ENCODE results near the gene OS9. TPM values are rescaled to one million over a fixed set of nuclear protein-coding genes. Genes with fewer than 3 reads are reported as not detected.

Gene OS9
- total and polyA plus RNA-seq, 2 of the 4 experiments (the other 2 are of a cell fraction), result 159 to 272 TPM

DNA sequence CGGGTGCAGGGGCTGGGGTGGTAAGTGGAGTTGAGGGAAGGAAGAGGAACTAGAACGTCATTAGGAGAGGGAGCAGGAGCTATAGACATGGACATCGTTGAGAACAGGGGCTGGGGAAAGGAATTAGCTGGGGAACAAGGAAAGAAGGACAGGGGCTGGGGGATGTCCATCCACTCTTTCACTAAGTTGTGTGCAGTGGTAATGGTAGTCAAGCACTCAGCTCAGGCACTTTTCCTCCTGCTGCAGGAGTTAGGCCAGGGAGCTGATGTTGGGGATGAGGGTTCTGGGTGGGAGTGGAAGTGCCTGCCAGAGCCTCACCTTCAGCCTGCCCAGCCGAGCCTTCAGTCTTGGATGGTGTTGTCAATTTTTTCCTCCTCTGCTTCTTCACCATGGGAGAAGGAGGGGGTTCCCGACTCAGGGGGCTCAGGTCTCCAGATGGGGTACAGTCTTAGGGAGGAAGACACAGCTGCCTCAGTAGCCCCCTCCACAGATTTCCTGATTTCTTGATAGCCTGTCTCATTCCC is 35.5 kb downstream of the OS9 start:
- Histone ChIP-seq H3K23ac (ENCODE audit: low read depth, low read length) (no peak overlapping the region), H3K4me1 (ENCODE audit: control insufficient read depth, insufficient read depth, low read length) (0 out of 2 replicates have a peak, but pooled peaks cover 4% of the 10 kb centered on the region), H3K79me1 (ENCODE audit: low read depth in 1 of 2, low read length in 2 of 2) (peaks cover 0 to 17% of the 10 kb centered on the region in 2 experiments; a peak in 1 of 4 replicates), H3K27me3 (ENCODE audit: control insufficient read depth, insufficient read depth, low read length) (peaks cover 33% of the 10 kb centered on the region), H2AK9ac (replicated peaks; ENCODE audit: low read depth, low read length, poor library complexity) (no peak overlapping the region), H3K4me2 (ENCODE audit: low read depth, low read length) (no peak overlapping the region), H2BK15ac (ENCODE audit: low read depth, low read length) (no peak overlapping the region), H3K9me1 (ENCODE audit: insufficient read depth, low read length) (0 out of 2 replicates have a peak, but pooled peaks cover 6% of the 10 kb centered on the region), H4K8ac (ENCODE audit: low read depth in 2 of 2, low read length in 2 of 2) (no peak overlapping the region), H2BK120ac (ENCODE audit: low read depth, low read length) (no peak overlapping the region), H3K36me3 (ENCODE audit: control insufficient read depth, insufficient read depth, low read length) (peaks cover 6% of the 10 kb centered on the region; the same call in 1 of the 2 replicates), H2BK20ac (ENCODE audit: low read depth, low read length) (no peak overlapping the region), H3K14ac (replicated peaks; ENCODE audit: low read depth, low read length) (no peak overlapping the region), H3K9me3 (ENCODE audit: control insufficient read depth, insufficient read depth, low read length) (no peaks in the 10 kb centered on the region), H4K91ac (ENCODE audit: insufficient read depth, low read depth, low read length) (no peak overlapping the region), H2AK5ac (ENCODE audit: low read depth, low read length) (no peak overlapping the region), H3K27ac (ENCODE audit: insufficient read depth, low read length) (no peak overlapping the region), H3K4ac (ENCODE audit: low read depth, low read length) (no peak overlapping the region), H4K20me1 (ENCODE audit: insufficient read depth, low read length) (peaks cover 16% of the 10 kb centered on the region; the same call in 1 of the 2 replicates), H3K56ac (ENCODE audit: extremely low read depth, insufficient read depth, low read length) (no peak overlapping the region), H4K5ac (ENCODE audit: low read depth, low read length) (no peak overlapping the region), H3K18ac (ENCODE audit: low read depth, low read length) (no peak overlapping the region), H3K4me3 (ENCODE audit: insufficient read depth, low read depth, low read length) (no peak overlapping the region), H2AFZ (replicated peaks; ENCODE audit: low read length, poor library complexity) (no peak overlapping the region), H3K9ac (ENCODE audit: low read depth, low read length) (no peak overlapping the region), H2BK5ac (ENCODE audit: low read depth, low read length, poor library complexity, severe bottlenecking) (no peak overlapping the region)
- dilution Hi-C loops (cut with HindIII; ENCODE audit: low sequenced_read_pairs, unreplicated experiment) (no loop called here), in situ Hi-C loops (cut with MboI; ENCODE audit: low sequenced_read_pairs) (no loop called here), intact Hi-C loops (cut with micrococcal nuclease) (no loop called here)
- no TSS peak for BruUV-seq (replicated peaks)
- 43% methylated on average over 2 of the region's 5 CpGs; no CpG with 5 or more reads in 1 of the 2 experiments for WGBS, 2 experiments (ENCODE audit: extremely low coverage in 2 of 2, insufficient read length in 1 of 2)
- DNase-seq, result no peak
- POLR2A ChIA-PET (ENCODE audit: unreplicated experiment), result no interaction called here
- TF ChIP-seq USF2 (IDR thresholded peaks at IDR 0.05; ENCODE audit: low read depth, low read length), result no peak
- TF ChIP-seq SMC3 (IDR thresholded peaks at IDR 0.05; ENCODE audit: low read depth, low read length), result no peak
- TF ChIP-seq CEBPB (IDR thresholded peaks at IDR 0.05; ENCODE audit: low read depth, low read length), result no peak
- TF ChIP-seq POLR2A (IDR thresholded peaks at IDR 0.05; ENCODE audit: low read depth, low read length), result no peak
- no peak for TF ChIP-seq RCOR1 (IDR thresholded peaks at IDR 0.05; ENCODE audit: insufficient replicate concordance, low read length)
- TF ChIP-seq, protein P1, sequence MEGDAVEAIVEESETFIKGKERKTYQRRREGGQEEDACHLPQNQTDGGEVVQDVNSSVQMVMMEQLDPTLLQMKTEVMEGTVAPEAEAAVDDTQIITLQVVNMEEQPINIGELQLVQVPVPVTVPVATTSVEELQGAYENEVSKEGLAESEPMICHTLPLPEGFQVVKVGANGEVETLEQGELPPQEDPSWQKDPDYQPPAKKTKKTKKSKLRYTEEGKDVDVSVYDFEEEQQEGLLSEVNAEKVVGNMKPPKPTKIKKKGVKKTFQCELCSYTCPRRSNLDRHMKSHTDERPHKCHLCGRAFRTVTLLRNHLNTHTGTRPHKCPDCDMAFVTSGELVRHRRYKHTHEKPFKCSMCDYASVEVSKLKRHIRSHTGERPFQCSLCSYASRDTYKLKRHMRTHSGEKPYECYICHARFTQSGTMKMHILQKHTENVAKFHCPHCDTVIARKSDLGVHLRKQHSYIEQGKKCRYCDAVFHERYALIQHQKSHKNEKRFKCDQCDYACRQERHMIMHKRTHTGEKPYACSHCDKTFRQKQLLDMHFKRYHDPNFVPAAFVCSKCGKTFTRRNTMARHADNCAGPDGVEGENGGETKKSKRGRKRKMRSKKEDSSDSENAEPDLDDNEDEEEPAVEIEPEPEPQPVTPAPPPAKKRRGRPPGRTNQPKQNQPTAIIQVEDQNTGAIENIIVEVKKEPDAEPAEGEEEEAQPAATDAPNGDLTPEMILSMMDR (conservative IDR thresholded peaks at IDR 0.05; ENCODE audit: low read depth, low read length), result no peak
- TF ChIP-seq MXI1 (IDR thresholded peaks at IDR 0.05; ENCODE audit: borderline replicate concordance, low read depth, low read length), result no peak
- no peak for TF ChIP-seq MAZ (IDR thresholded peaks at IDR 0.05; ENCODE audit: borderline replicate concordance, low read depth, low read length)
- TF ChIP-seq RAD21 (IDR thresholded peaks at IDR 0.05; ENCODE audit: low read length), result no peak
- TF ChIP-seq RFX5 (IDR thresholded peaks at IDR 0.05; ENCODE audit: low read depth, low read length), result no peak
- TF ChIP-seq MAFK (IDR thresholded peaks at IDR 0.05; ENCODE audit: low read depth, low read length), result no peak
- no peak for TF ChIP-seq NFE2L2 (IDR thresholded peaks at IDR 0.05; ENCODE audit: low read depth, low read length)
- no peak for TF ChIP-seq CHD1 (IDR thresholded peaks at IDR 0.05; ENCODE audit: low read depth, low read length)
- no peak for TF ChIP-seq BHLHE40 (IDR thresholded peaks at IDR 0.05; ENCODE audit: low read depth, low read length)
- TF ChIP-seq ELK1 (IDR thresholded peaks at IDR 0.05; ENCODE audit: borderline replicate concordance, low read depth, low read length), result no peak
- no peak for TF ChIP-seq FOS (IDR thresholded peaks at IDR 0.05; ENCODE audit: low read depth, low read length)
- CTCF ChIA-PET, result no interaction called here
- no peak for ATAC-seq (ENCODE audit: low read depth)

Measured in IMR-90 (cell line).